K562 (cell line): ENCODE measurements around the gene XPO1.

Experiments used
- BHLHE40 ChIP-seq: IDR thresholded peaks from 2 replicates; pipeline ENCODE4 v1.6.1; 2011; ENCODE audit warnings: low read length, improper control_type of control experiment
- JUND ChIP-seq, 2 experiments: IDR thresholded peaks; 2 replicates in 1 of 2; 3 replicates in 1 of 2; pipeline ENCODE4 v1.6.1; 2011; ENCODE audit warnings: borderline replicate concordance in 2 of 2, low read depth in 2 of 2, low read length in 2 of 2, improper control_type of control experiment in 1 of 2, missing biosample characterization in 1 of 2, missing genetic modification characterization in 1 of 2, missing genetic modification reagents in 1 of 2
- PATZ1 ChIP-seq: fragments of 250-450 bp; sonication (Bioruptor Pico); IDR thresholded peaks from 2 replicates; pipeline ENCODE4 v1.5.0; 2020; ENCODE audit warnings: mild to moderate bottlenecking, borderline replicate concordance
- SRSF9 ChIP-seq: fragments of 200-400 bp; formaldehyde crosslinking; IDR thresholded peaks from 2 replicates; pipeline ENCODE4 v1.6.1; 2017; ENCODE audit warnings: low read depth, low read length, borderline replicate concordance
- TAF15 ChIP-seq: fragments of 200-400 bp; formaldehyde crosslinking; IDR thresholded peaks from 2 replicates; pipeline ENCODE4 v1.6.1; 2017; ENCODE audit warnings: mild to moderate bottlenecking, low read depth, low read length, moderate library complexity
- TF ChIP-seq, protein P1 (sequence below), 3 experiments: IDR thresholded peaks in 2 of 3; conservative IDR thresholded peaks in 1 of 3; 2 replicates each; pipeline ENCODE4 v1.5.1; 2011 to 2012; ENCODE audit warnings: low read length in 3 of 3, mild to moderate bottlenecking in 3 of 3, control low read depth in 2 of 3, improper control_type of control experiment in 1 of 3, inconsistent platforms in 1 of 3, low read depth in 1 of 3, mixed read lengths in 1 of 3, moderate library complexity in 1 of 3; ENCODE audit not compliant: insufficient read depth in 2 of 3

- TF ChIP-seq, protein P1, sequence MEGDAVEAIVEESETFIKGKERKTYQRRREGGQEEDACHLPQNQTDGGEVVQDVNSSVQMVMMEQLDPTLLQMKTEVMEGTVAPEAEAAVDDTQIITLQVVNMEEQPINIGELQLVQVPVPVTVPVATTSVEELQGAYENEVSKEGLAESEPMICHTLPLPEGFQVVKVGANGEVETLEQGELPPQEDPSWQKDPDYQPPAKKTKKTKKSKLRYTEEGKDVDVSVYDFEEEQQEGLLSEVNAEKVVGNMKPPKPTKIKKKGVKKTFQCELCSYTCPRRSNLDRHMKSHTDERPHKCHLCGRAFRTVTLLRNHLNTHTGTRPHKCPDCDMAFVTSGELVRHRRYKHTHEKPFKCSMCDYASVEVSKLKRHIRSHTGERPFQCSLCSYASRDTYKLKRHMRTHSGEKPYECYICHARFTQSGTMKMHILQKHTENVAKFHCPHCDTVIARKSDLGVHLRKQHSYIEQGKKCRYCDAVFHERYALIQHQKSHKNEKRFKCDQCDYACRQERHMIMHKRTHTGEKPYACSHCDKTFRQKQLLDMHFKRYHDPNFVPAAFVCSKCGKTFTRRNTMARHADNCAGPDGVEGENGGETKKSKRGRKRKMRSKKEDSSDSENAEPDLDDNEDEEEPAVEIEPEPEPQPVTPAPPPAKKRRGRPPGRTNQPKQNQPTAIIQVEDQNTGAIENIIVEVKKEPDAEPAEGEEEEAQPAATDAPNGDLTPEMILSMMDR (IDR thresholded peaks at IDR 0.05 in 2 of 3, conservative IDR thresholded peaks at IDR 0.05 in 1 of 3; ENCODE audit: insufficient read depth in 2 of 3, low read depth in 1 of 3, low read length in 3 of 3): no peak
- no peak for TF ChIP-seq JUND (IDR thresholded peaks at IDR 0.05; ENCODE audit: borderline replicate concordance, low read depth, low read length)
- no peak for TF ChIP-seq JUND (tag; IDR thresholded peaks at IDR 0.05; ENCODE audit: borderline replicate concordance, low read depth, low read length)
- TF ChIP-seq BHLHE40: no peak
- TF ChIP-seq TAF15: no peak
- no peak for TF ChIP-seq SRSF9
- TF ChIP-seq PATZ1 (CRISPR knock-in tag): no peak
These were observed 68.6 kb downstream of the XPO1 start for GRCh38 chr2:61469424-61470121.
